HG03457 (cell line): Measurements from ENCODE around the gene RET.

Experiments used
- ATAC-seq: cut with Tn5 transposase; IDR thresholded peaks from one replicate; pipeline ENCODE4 v1.9.1; 2021; ENCODE audit warnings: moderate number of reproducible peaks; ENCODE audit not compliant: unreplicated experiment

RET gene

DNA sequence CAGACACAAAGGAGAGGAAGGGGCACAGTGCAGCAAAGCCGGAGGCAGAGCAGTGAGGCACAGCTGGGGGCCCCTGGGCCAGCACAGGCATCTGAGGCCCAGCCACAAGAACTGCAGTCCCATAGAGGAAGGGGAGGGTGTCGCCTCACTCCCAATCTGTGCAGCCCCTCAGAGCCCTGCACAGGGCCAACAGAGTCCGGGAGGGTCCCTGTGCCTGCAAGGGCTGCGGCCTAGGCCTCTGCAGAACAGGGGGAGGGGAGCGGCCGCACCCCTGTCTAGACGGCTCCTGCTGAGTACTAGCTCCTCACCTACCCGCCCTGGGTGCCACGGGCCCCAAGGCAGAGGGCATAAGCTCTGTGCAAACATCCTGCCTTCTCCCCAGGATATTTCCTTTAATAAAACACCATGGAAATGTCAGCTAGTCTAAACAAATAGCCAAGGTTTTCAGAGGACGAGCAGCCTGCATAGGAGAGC is 32.4 kb upstream of the RET start:
- ATAC-seq, result no peak

DNA sequence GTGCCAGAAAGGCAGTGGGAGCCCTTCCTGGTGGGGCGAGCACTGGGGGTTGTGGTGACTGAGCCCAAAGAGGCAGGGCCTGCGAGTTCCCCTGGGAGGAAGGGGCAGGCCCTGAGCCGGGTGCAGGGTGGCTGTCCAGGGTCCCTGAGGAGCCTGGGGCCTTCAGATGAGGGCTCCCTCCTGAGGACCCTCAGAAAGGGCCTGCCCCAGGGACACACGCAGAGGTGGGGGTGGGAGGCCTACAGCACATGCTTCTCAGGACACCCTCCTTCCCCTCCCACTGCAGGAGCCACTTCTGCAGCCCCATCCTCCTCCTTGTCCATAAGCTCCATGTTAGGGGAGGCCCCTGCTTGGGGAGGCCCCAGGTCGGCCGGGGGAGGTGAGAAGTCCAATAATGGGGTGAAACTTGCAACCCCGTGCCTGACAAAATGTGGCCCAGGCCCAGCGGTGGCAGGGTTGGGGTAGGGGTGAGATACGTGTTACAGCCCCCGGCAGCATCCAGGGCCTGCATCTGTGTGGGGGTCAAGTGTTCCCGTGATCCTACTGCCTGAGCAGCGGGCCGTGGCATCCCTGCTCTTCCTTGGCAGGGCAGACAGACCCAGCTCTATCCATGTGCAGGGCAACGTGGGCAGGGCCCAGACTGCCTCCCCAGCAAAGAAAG is 31.8 kb upstream of the RET start:
- ATAC-seq, result no peak

DNA sequence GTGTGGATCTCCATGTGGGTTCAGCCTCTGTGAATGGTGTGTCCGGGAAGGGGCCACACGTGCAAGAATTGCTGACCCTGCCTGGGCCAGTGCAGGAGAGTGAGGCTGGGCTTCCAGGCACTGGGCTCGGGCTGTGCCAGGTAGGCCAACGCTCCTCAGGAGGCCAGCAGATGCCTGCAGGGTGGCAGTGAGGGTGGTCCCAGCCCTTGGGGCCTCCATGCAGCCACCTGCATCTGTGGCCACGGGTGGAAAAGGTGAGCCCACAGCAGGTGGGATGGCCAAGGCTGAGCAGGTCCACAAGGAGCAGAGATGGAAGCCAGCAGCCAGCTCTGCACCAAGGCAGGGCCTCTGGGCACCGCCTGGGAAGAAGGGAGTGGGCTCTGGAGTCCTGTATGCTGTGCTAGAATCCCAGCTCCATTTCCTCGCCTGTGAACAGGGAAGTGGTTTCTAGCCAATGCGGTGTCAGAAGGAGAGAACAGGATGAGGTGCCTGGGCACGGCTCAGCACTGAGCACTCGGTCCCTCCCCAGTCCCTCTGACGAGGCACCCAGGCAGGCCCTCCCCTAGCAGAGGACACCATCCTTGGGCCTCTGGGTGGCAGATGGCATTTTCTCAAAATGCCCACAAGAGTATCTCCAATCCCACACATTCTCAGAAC is 31.1 kb upstream of the RET start:
- ATAC-seq, result no peak

- no peak for ATAC-seq
These were observed 30.4 kb upstream of the RET start for GRCh38 chr10:43046288-43046991.

GRCh38 chr10:43047288-43047970 is 29.4 kb upstream of the RET start:
- no peak for ATAC-seq

DNA sequence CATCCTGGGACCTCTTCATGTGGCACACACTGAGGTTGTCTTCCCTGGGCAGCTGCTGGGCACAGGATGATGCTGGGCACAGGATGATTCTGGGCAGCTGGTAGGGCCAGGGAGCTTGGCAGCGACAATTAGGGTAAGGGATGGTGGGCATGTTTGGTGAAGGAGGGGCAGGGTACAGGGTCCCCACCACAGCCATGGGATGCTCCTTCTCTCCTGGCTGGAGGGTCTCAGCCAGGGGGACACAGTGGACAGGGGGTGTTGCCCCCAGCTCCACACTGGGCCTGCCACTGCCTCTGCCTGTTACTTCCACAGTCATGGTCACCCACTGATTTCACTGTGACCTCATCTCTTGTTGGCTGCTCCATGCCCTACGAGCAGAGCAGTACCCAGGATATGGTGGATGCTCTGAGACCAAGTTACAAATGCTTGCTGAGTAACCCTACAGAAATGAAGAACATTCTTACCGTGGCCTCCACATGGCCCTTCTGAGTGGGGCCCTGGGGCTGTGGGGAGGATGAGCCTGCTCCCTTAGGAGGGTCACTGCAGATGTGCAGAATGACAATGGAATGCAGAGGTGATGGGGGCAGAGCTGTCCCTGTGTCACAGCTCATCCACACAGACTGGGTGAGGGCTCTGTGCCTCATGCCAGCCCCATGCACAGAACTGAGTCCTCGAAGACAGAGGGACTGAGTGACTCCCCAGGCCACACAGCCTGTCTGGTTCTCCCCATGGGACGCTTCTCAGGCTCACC is 28.4 kb upstream of the RET start:
- no peak for ATAC-seq

- no peak for ATAC-seq
These were observed 27.8 kb upstream of the RET start for GRCh38 chr10:43049081-43049551.

DNA sequence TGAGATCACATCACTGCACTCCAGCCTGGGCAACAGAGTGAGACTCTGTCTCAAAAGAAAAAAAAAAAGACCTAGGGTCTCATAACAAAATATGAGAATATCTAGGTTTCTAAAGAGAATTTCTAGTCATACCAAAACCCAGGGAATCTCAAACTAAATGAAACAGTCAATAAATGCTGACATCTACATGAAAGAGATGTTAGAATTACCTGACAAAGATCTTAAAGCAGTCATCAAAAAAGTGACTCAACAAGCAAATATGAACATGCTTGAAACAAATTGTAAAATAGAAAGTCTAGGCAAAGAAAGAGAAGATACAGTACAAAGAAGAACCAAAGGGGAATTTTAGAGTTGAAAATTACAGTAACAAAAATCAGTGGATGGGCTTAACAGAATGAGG is 26.9 kb upstream of the RET start:
- no peak for ATAC-seq

DNA sequence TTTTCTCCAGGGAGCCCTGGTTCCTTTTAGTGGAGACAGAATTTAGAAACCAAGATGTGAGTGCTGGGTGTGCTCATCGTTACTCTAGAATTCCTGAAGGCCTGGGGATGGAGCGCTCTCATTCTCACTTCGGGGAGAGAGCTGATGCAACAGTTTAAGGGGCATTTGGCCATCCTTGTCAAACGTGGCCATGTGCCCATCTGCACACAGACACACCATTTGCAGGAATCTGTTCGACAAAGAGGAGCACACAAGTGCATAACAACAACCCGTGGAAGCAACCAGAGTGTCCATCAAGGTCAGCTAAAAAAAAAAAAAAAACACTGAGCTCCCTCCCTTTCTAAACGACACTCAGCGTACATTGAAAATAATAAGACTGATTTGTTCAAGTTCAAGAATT is 23.0 kb upstream of the RET start:
- ATAC-seq, result no peak

GRCh38 chr10:43054593-43054992 is 22.3 kb upstream of the RET start:
- no peak for ATAC-seq

GRCh38 chr10:43055217-43055616 is 21.7 kb upstream of the RET start:
- ATAC-seq, result no peak

- ATAC-seq, result no peak
These were observed 20.8 kb upstream of the RET start for GRCh38 chr10:43055991-43056567.

- no peak for ATAC-seq
These were observed 20.3 kb upstream of the RET start for GRCh38 chr10:43056568-43057011.

- no peak for ATAC-seq
These were observed 19.6 kb upstream of the RET start for GRCh38 chr10:43057231-43057711.

DNA sequence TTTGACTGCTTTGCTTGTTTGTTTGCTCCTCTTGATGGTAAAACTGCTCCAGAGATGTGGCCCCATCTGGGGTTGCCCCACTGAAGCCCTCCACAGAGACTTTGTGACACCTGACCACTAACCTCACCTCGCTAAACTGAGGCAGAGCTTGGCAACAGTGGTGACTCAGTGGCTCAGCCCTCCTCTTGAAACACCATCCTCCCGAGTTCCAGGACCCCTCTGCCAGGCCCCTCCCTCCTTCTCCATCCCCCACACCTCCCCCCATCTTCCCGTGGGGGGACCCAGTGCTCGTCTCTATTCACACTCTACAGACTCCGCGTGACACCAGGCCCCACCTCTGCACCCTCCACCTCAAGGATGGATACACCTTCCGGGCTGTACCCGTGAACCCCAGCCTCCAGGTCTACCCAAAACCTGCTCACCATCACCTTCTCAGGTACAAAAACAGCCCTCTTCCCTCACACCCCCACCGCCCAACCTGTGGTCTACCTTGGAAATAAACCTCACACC is 19.0 kb upstream of the RET start:
- no peak for ATAC-seq

- no peak for ATAC-seq
These were observed 18.0 kb upstream of the RET start for GRCh38 chr10:43058716-43059335.

DNA sequence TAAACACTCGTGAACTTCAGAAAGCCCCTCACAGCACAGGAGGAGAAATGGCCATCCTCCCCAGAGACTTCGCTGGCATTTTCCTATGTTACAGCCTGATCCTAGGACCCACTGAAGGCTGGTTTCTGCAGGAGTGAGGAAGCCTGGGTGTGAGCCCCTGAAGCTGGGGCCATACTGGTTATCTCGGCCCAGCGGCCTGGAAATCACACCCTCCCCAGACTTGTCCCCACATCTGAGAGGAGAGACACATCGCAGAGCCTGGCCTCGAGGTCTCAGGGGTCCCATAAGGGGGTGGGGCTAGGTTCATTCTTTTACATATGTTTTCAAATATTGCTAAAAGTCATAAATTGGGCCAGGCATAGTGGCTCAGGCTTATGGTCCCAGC is 17.5 kb upstream of the RET start:
- ATAC-seq, result no peak

GRCh38 chr10:43059828-43060227 is 17.0 kb upstream of the RET start:
- no peak for ATAC-seq

GRCh38 chr10:43060291-43060690 is 16.6 kb upstream of the RET start:
- no peak for ATAC-seq

DNA sequence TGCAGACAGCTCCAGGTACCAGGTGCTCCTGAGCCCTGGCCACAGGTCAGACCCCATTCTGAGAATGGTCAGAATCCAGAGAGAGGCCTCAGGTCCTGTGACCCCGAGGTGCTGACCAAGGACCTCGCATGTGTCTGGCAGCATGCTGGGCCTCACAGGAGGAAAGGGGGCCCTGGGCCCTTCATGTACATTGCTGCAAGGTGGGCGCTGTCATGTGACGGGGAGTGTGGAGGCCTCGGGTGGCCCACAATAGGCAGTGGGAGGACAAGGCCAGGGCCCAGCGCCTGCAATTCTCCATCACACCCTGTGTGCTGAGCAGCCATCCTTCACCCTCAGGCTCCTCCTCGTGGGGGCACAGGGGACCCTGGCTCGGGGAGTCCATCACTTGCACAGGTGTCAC is 15.5 kb upstream of the RET start:
- ATAC-seq, result no peak
